Measurements from ENCODE around the gene MCFD2.
"Not testable (repeated sequence)": the region's sequence is repeated elsewhere in the genome, so short reads cannot be mapped to it uniquely, and the experiment has no call there.

MCFD2 gene

GRCh38 chr2:46875962-46876689 lies 39.5 kb downstream of the MCFD2 start:
- in situ Hi-C loops (cut with MboI; ENCODE audit: low sequenced_read_pairs) = not testable (repeated sequence)

DNA sequence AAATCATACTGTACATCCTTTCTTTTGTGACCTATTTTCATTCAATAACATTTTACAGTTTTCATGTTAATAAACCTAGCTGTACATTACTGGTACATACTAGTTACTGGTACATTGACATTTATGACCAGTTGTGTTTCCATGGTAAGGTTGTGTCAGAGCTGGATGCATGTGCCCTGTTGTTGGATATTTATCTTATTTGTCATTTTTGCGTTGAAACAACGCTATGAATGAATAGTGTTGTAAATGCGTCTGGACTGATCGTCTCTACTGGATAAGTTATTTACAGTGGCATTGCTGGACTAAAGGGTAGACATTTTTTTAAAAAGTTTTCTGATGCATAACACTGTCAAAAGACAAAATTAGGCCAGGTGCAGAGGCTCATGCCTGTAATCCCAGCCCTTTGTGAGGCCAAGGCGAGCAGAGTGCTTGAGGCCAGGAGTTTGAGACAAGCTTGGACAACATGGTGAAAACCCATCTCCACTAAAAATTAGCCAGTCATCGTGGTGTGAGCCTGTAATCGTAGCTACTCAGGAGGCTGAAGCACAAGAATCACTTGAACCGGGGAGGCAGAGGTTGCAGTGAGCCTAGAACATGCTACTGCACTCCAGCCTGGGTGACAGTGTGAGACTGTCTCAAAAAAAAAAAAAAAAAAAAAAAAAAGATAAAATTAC lies 40.2 kb downstream of the MCFD2 start:
- in situ Hi-C loops (cut with MboI; ENCODE audit: low sequenced_read_pairs) = no loop called here

DNA sequence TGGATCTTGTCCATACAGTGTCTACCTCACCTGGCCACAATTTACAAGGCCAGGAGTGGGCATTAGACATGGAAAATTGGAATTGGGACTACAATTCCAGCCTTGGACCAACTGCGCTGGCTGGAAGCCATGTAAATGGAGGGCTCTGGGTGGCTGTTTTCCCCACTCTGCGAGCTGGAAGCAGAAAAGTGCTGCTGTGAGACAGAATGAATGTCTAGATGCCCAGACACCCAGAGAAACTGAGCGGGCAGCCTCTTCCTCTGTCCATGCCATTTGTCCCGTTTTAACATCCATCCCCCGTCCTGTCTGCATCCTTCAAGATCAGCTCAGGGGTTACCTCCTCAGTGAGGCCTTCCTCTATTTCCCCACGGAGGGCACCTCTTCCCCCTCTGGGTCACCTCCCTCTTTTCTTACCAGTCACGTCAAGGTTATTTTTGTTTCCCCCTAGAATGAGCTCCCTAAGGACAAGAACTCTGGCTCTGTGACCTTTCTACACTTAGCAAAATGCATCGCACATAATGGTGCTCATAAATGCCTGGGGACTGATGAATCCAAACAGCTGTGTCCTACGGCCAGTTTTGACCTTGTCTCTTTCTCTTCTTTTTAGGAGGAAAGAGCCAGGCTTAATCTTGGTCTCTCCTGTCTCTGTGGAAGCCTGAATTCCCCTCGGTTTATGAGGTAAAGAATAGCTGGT lies 41.2 kb downstream of the MCFD2 start:
- in situ Hi-C loops (cut with MboI; ENCODE audit: low sequenced_read_pairs) = no loop called here

DNA sequence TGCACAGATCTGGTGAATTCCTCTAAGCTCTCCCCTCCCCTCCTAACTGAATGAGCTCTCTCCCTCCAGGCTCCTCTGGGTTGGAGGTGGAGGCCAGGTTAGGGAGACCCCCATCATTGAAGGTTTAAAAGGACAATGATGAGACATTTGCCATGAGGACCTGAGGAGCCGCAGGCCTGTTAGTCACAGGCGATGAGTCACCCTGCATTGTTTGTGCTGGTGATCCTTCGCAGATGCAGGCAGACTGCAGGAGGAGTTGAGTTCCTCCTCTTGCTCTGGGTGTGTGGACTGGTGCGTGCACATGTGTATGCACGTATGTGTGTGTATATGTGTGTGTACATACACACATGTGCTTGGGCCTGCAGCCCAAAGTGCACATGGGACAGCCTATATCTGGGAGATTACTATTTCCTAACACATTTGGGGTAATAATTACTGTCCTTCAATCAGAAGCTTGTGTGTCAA lies 42.0 kb downstream of the MCFD2 start:
- in situ Hi-C loops (cut with MboI; ENCODE audit: low sequenced_read_pairs) = no loop called here

GRCh38 chr2:46872902-46873603 lies 42.6 kb downstream of the MCFD2 start:
- in situ Hi-C loops (cut with MboI; ENCODE audit: low sequenced_read_pairs) = no loop called here

DNA sequence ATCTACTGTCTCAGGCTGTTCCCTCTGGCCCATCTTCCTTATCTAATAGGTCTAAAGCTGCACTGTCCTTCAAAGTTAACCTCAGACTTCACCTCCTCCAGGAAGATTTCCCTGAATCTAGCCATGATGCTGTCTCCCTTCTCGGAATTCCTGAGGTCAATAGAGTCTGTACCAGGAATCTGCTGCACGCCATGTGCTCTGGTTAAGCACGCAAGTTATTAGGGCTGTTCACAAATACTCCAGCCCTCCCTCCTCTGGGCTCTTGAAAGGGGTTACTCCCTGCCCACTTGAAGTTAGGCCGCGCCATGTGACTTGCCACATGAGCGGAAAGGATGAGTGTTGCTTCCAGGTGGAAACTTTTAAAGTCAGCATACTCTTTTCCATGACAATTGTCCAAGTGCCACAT lies 43.6 kb downstream of the MCFD2 start:
- in situ Hi-C loops (cut with MboI; ENCODE audit: low sequenced_read_pairs) = no loop called here

- in situ Hi-C loops (cut with MboI; ENCODE audit: low sequenced_read_pairs) = no loop called here
These were observed 45.4 kb downstream of the MCFD2 start for GRCh38 chr2:46870051-46870839.

DNA sequence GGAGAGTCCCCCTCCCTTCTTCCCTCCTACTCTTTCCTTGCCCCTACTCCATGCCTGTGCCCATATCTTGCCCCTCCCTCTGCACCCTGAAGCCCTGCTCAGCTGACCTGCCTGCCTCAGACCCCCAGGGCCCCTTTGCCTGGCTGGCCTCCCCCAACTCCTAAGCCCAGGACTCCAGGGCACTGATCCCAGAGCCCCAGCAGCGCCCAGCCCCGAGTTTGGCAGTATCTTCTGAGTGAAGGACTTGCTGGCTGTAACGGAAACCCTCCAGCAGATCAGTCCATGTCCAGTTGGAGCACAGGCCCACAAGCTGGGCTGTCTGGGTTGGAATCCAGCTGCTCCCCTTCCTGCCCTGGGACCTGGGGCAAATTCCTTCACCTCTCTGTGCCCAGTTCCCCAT lies 46.0 kb downstream of the MCFD2 start:
- in situ Hi-C loops (cut with MboI; ENCODE audit: low sequenced_read_pairs) = no loop called here

GRCh38 chr2:46866770-46867246 lies 48.8 kb downstream of the MCFD2 start:
- in situ Hi-C loops (cut with MboI; ENCODE audit: low sequenced_read_pairs) = no loop called here

GRCh38 chr2:46865181-46865970 lies 50.2 kb downstream of the MCFD2 start:
- in situ Hi-C loops (cut with MboI; ENCODE audit: low sequenced_read_pairs) = no loop called here

DNA sequence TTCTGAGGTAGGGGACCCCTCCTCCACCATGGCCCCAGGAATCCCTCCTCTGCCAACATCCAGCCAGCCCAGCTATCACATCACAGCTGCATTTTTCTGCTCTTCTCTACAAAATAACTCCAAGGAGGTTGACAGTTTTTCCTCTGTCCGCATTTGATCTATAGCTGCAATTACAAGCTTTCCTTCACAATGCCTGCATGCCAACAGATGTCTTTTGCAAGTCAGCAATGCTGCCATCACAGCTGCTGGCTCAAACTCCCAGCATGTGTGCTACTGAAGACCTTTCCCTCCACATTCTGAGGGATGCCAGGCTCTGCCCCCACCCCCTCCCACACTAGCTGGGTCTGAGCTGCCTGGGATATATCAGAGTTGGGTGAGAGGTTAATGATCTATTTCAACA lies 51.7 kb downstream of the MCFD2 start:
- in situ Hi-C loops (cut with MboI; ENCODE audit: low sequenced_read_pairs) = no loop called here

- in situ Hi-C loops (cut with MboI; ENCODE audit: low sequenced_read_pairs) = no loop called here
These were observed 53.1 kb downstream of the MCFD2 start for GRCh38 chr2:46862514-46862913.

DNA sequence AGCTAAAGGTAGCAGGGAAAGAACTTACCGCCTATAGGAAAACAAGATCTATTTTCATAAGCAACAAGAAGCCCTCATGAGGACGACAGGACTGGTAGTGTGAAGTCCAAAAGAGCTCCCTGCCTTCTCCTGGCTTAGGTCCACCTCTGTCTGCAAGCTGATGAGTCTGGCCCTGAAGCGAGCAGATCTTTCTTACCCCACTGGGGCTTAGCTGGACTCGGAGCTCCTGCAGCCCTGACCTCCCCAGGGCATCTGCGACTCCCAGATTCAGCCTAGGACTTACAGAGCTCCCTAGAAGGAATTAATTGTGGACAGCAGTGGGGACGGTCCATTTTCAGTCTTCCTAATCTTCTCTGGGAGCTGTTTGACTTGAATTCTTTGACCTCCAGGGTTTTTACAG lies 53.7 kb downstream of the MCFD2 start:
- in situ Hi-C loops (cut with MboI; ENCODE audit: low sequenced_read_pairs) = no loop called here

- in situ Hi-C loops (cut with MboI; ENCODE audit: low sequenced_read_pairs) = no loop called here
These were observed 56.1 kb downstream of the MCFD2 start for GRCh38 chr2:46859482-46859881.

- in situ Hi-C loops (cut with MboI; ENCODE audit: low sequenced_read_pairs) = no loop called here
These were observed 56.9 kb downstream of the MCFD2 start for GRCh38 chr2:46858702-46859090.

GRCh38 chr2:46857871-46858701 lies 57.5 kb downstream of the MCFD2 start:
- in situ Hi-C loops (cut with MboI; ENCODE audit: low sequenced_read_pairs) = no loop called here

GRCh38 chr2:46856336-46856735 lies 59.3 kb downstream of the MCFD2 start:
- in situ Hi-C loops (cut with MboI; ENCODE audit: low sequenced_read_pairs) = no loop called here

GRCh38 chr2:46855805-46856204 lies 59.8 kb downstream of the MCFD2 start:
- in situ Hi-C loops (cut with MboI; ENCODE audit: low sequenced_read_pairs) = no loop called here

- in situ Hi-C loops (cut with MboI; ENCODE audit: low sequenced_read_pairs) = no loop called here
These were observed 61.3 kb downstream of the MCFD2 start for GRCh38 chr2:46854260-46854659.
